SK-N-SH treated with all-trans-retinoic acid at 6 μM for 48 hours (cell line): Measurements from ENCODE around the gene HJV.

Experiments used
- ATAC-seq: fragments of 200-7000 bp; cut with Tn5 transposase; 3 replicates; pipeline ENCODE4 v1.9.1; 2020; ENCODE audit warnings: mild to moderate bottlenecking, moderate library complexity
- ARNTL ChIP-seq: fragments of 450-650 bp; formaldehyde crosslinking; IDR thresholded peaks from 2 replicates; pipeline ENCODE4 v1.5.0; 2020; ENCODE audit warnings: low read depth, mild to moderate bottlenecking, moderate library complexity, borderline replicate concordance
- CSDC2 ChIP-seq: fragments of 250-450 bp; sonication (Bioruptor Pico); IDR thresholded peaks from 2 replicates; pipeline ENCODE4 v1.5.0; 2020; ENCODE audit warnings: mild to moderate bottlenecking, moderate library complexity
- GLIS3 ChIP-seq: fragments of 250-450 bp; sonication (Bioruptor Pico); IDR thresholded peaks from 2 replicates; pipeline ENCODE4 v1.5.0; 2020; ENCODE audit warnings: mild to moderate bottlenecking, moderate library complexity
- OSR1 ChIP-seq: fragments of 250-450 bp; sonication (Bioruptor Pico); IDR thresholded peaks from 2 replicates; pipeline ENCODE4 v1.8.0; 2022; ENCODE audit warnings: moderate library complexity, mild to moderate bottlenecking, inconsistent platforms
- PPARA ChIP-seq: fragments of 250-450 bp; sonication (Bioruptor Pico); IDR thresholded peaks from 2 replicates; pipeline ENCODE4 v1.5.0; 2020; ENCODE audit warnings: mild to moderate bottlenecking, borderline replicate concordance
- SNAI2 ChIP-seq: fragments of 250-450 bp; sonication (Bioruptor Pico); IDR thresholded peaks from 2 replicates; pipeline ENCODE4 v1.5.0; 2020; ENCODE audit warnings: mild to moderate bottlenecking, moderate library complexity
- TCF4 ChIP-seq: fragments of 250-450 bp; sonication (Bioruptor Pico); IDR thresholded peaks from 2 replicates; pipeline ENCODE4 v1.8.0; 2021; ENCODE audit warnings: mild to moderate bottlenecking, moderate library complexity, borderline replicate concordance
- TOX ChIP-seq: fragments of 250-450 bp; sonication (Bioruptor Pico); IDR thresholded peaks from 2 replicates; pipeline ENCODE4 v1.8.0; 2021; ENCODE audit warnings: mild to moderate bottlenecking, moderate library complexity, borderline replicate concordance
- ZC3H10 ChIP-seq: fragments of 250-450 bp; sonication (Bioruptor Pico); IDR thresholded peaks from 2 replicates; pipeline ENCODE4 v1.5.1; 2021; ENCODE audit warnings: mild to moderate bottlenecking, moderate library complexity
- ZFP3 ChIP-seq: fragments of 250-450 bp; sonication (Bioruptor Pico); IDR thresholded peaks from 2 replicates; pipeline ENCODE4 v1.5.0; 2020; ENCODE audit warnings: mild to moderate bottlenecking, moderate library complexity
- ZFP30 ChIP-seq: fragments of 450-650 bp; formaldehyde crosslinking; IDR thresholded peaks from 2 replicates; pipeline ENCODE4 v1.5.0; 2022; ENCODE audit warnings: mild to moderate bottlenecking, moderate library complexity
- ZNF565 ChIP-seq: fragments of 450-650 bp; formaldehyde crosslinking; conservative IDR thresholded peaks from 2 replicates; pipeline ENCODE4 v1.5.0; 2020; ENCODE audit warnings: low read depth, mild to moderate bottlenecking, moderate library complexity
- ZNF70 ChIP-seq: fragments of 450-650 bp; formaldehyde crosslinking; IDR thresholded peaks from 2 replicates; pipeline ENCODE4 v1.5.0; 2020; ENCODE audit warnings: mild to moderate bottlenecking, moderate library complexity
- TF ChIP-seq, protein P1 (sequence below): fragments of 250-450 bp; sonication (Bioruptor Pico); IDR thresholded peaks from 2 replicates; pipeline ENCODE4 v1.5.1; 2020; ENCODE audit warnings: low read depth, mild to moderate bottlenecking, moderate library complexity
- TF ChIP-seq, protein P2 (sequence below): fragments of 250-450 bp; sonication (Bioruptor Pico); IDR thresholded peaks from 2 replicates; pipeline ENCODE4 v1.8.0; 2020; ENCODE audit warnings: mild to moderate bottlenecking, moderate library complexity, borderline replicate concordance
- TF ChIP-seq, protein P3 (sequence below): fragments of 250-450 bp; sonication (Bioruptor Pico); IDR thresholded peaks from 2 replicates; pipeline ENCODE4 v1.5.1; 2021; ENCODE audit warnings: mild to moderate bottlenecking, moderate library complexity
- TF ChIP-seq, protein P4 (sequence below): fragments of 250-450 bp; sonication (Bioruptor Pico); IDR thresholded peaks from 2 replicates; pipeline ENCODE4 v1.5.0; 2020; ENCODE audit warnings: mild to moderate bottlenecking, moderate library complexity
- TF ChIP-seq, protein P5 (sequence below): fragments of 250-450 bp; sonication (Bioruptor Pico); IDR thresholded peaks from 2 replicates; pipeline ENCODE4 v1.8.0; 2021; ENCODE audit warnings: low read depth, mild to moderate bottlenecking, moderate library complexity, borderline replicate concordance

HJV gene

DNA sequence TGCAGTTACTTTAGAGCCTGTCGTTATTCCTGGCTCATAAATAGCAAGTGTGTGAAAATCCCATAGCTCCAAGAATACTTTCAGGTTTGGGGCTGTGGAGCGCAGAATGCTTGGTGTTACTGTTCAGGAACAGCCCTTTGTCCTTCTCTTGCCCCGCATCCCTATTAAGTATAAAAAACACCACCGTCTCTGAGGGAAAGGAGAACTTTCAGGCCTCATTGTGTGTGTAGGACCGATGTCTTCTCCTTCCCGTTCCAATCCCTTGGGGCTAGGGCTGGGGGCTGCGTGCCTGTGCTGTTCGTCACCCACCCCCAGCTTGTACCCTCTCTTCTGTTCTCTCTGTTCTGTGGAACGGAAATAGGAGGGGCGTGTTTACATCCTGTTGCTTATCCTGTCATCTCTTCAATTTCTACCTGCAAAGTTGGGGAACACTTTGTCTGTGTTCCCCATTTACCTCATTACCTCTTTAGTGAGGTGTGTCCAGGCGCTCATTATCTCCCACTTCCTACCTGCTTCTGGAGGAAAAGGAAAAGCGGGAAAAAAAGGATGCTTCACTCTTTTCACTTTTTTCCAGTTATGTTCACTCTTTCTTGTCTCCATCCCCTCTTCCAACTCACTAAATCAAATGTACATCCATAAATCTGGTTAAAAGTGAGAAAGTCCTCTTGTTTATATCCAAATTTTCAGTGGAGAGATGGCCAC is 24.4 kb downstream of the HJV start:
- peak; percentile 8 for ATAC-seq
- TF ChIP-seq OSR1 (no peak), GLIS3 (CRISPR knock-in tag) (no peak), ZNF565 (CRISPR knock-in tag) (no peak), ZFP30 (no peak), ARNTL (CRISPR knock-in tag) (no peak)
- TF ChIP-seq, protein P1, sequence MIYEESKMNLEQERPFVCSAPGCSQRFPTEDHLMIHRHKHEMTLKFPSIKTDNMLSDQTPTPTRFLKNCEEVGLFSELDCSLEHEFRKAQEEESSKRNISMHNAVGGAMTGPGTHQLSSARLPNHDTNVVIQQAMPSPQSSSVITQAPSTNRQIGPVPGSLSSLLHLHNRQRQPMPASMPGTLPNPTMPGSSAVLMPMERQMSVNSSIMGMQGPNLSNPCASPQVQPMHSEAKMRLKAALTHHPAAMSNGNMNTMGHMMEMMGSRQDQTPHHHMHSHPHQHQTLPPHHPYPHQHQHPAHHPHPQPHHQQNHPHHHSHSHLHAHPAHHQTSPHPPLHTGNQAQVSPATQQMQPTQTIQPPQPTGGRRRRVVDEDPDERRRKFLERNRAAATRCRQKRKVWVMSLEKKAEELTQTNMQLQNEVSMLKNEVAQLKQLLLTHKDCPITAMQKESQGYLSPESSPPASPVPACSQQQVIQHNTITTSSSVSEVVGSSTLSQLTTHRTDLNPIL (CRISPR knock-in tag): no peak
- TF ChIP-seq, protein P2, sequence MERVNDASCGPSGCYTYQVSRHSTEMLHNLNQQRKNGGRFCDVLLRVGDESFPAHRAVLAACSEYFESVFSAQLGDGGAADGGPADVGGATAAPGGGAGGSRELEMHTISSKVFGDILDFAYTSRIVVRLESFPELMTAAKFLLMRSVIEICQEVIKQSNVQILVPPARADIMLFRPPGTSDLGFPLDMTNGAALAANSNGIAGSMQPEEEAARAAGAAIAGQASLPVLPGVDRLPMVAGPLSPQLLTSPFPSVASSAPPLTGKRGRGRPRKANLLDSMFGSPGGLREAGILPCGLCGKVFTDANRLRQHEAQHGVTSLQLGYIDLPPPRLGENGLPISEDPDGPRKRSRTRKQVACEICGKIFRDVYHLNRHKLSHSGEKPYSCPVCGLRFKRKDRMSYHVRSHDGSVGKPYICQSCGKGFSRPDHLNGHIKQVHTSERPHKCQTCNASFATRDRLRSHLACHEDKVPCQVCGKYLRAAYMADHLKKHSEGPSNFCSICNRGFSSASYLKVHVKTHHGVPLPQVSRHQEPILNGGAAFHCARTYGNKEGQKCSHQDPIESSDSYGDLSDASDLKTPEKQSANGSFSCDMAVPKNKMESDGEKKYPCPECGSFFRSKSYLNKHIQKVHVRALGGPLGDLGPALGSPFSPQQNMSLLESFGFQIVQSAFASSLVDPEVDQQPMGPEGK (CRISPR knock-in tag): no peak

DNA sequence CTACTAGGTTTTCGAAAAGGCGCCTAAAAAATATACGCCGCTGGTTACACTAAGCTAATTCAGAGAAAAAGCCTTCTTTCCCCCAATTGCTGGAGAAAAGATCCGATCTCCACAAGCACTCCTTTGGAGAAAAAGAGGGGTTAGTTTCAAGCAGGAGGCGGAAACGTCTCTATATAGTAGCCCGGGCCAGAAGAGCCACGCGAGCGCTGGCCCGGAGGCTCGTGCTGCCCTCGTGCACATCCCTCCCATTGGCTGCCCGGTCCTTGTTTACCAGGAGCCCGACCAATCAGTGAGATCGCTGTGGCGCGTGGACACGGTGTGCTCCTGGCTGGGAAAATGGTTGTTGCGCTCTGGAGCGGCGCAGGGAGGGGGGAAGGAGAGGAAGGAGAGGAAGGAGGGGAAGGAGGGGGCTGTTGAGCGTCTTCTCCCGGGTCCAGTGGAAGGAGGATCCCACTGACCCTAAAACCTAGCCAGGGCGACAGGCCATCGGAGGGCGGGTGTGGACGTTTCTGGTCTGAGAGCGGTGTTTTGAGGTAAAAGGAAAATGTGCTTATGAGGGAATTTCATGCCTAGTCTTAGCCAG is 25.0 kb downstream of the HJV start, which contains the start of gene TXNIP:
Gene TXNIP (minus strand): TSS at position 147 of the 583 bp plus-strand sequence. CDS start 313 bp downstream, outside the sequence.
- TF ChIP-seq OSR1 (no peak), SNAI2 (no peak), ZNF70 (CRISPR knock-in tag) (peak; percentile 84)

DNA sequence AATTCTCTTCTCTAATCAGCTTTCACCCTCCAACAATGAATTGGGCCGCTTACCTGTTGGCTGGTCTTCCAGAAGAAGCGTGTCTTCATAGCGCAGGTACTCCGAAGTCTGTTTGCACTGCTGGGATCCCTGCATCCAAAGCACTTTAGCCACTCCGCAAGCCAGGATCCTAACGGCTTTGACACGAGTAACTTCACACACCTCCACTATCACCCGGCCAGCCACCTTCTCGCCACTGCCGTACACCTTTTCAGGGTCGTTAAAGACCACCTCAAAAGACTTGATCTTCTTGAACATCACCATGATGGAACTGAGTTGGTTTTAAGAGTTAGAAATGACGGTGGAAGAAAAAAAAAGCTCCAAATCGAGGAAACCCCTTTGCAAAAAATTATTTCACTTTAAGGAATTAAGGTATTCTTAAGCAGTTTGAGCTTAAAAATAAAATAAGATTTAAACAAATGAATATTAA is 25.5 kb downstream of the HJV start:
- ATAC-seq: peak; percentile 33
- no peak for TF ChIP-seq ZFP30
- no peak for TF ChIP-seq ZNF565 (CRISPR knock-in tag)
- TF ChIP-seq ZC3H10 (CRISPR knock-in tag): no peak
- TF ChIP-seq, protein P3, sequence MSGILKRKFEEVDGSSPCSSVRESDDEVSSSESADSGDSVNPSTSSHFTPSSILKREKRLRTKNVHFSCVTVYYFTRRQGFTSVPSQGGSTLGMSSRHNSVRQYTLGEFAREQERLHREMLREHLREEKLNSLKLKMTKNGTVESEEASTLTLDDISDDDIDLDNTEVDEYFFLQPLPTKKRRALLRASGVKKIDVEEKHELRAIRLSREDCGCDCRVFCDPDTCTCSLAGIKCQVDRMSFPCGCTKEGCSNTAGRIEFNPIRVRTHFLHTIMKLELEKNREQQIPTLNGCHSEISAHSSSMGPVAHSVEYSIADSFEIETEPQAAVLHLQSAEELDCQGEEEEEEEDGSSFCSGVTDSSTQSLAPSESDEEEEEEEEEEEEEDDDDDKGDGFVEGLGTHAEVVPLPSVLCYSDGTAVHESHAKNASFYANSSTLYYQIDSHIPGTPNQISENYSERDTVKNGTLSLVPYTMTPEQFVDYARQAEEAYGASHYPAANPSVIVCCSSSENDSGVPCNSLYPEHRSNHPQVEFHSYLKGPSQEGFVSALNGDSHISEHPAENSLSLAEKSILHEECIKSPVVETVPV: no peak
- TF ChIP-seq TOX (CRISPR knock-in tag): no peak
- TF ChIP-seq TCF4 (CRISPR knock-in tag): no peak
- TF ChIP-seq, protein P4, sequence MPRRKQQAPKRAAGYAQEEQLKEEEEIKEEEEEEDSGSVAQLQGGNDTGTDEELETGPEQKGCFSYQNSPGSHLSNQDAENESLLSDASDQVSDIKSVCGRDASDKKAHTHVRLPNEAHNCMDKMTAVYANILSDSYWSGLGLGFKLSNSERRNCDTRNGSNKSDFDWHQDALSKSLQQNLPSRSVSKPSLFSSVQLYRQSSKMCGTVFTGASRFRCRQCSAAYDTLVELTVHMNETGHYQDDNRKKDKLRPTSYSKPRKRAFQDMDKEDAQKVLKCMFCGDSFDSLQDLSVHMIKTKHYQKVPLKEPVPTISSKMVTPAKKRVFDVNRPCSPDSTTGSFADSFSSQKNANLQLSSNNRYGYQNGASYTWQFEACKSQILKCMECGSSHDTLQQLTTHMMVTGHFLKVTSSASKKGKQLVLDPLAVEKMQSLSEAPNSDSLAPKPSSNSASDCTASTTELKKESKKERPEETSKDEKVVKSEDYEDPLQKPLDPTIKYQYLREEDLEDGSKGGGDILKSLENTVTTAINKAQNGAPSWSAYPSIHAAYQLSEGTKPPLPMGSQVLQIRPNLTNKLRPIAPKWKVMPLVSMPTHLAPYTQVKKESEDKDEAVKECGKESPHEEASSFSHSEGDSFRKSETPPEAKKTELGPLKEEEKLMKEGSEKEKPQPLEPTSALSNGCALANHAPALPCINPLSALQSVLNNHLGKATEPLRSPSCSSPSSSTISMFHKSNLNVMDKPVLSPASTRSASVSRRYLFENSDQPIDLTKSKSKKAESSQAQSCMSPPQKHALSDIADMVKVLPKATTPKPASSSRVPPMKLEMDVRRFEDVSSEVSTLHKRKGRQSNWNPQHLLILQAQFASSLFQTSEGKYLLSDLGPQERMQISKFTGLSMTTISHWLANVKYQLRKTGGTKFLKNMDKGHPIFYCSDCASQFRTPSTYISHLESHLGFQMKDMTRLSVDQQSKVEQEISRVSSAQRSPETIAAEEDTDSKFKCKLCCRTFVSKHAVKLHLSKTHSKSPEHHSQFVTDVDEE (CRISPR knock-in tag): no peak

More for the DNA sequence above, 25.0 kb downstream of the HJV start, which contains the start of gene TXNIP:
- peak; percentile 99 for ATAC-seq

DNA sequence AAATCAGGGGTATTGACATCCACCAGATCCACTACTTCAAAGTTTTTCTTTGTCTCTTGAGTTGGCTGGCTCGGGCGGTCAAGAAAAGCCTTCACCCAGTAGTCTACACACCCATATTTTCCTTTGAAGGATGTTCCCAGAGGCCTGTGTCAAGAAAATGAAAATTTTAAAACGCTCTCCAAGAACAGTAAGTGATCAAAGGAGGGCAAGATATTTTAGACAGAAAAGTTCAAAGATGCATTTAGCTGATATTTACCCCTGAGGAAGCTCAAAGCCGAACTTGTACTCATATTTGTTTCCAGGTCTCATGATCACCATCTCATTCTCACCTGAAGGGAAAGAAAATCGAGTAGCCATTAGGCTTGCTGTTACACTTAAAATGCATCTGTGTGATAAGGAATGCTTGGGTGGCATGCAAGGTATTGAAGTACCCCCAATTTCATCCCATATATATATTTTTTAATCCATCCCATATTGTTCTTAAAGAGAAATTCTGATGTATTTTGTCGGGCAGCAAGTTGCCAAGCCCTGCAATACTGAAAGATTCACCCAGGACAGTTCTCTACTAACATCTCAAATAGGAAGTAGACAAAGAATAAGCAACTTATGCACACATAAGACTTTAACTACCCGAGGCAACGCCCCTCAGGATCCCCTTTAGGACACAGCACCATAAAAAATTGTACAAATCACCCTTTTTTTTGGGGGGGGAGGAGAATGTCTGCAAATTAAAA is 26.2 kb downstream of the HJV start:
- ATAC-seq: no peak
- TF ChIP-seq TCF4 (CRISPR knock-in tag) (no peak), TOX (CRISPR knock-in tag) (no peak), CSDC2 (CRISPR knock-in tag) (no peak), ZFP3 (no peak), PPARA (CRISPR knock-in tag) (no peak), ZFP30 (no peak), SNAI2 (no peak), ARNTL (CRISPR knock-in tag) (no peak)
- TF ChIP-seq, protein P4 (CRISPR knock-in tag): no peak
- TF ChIP-seq, protein P3: no peak
- TF ChIP-seq, protein P5, sequence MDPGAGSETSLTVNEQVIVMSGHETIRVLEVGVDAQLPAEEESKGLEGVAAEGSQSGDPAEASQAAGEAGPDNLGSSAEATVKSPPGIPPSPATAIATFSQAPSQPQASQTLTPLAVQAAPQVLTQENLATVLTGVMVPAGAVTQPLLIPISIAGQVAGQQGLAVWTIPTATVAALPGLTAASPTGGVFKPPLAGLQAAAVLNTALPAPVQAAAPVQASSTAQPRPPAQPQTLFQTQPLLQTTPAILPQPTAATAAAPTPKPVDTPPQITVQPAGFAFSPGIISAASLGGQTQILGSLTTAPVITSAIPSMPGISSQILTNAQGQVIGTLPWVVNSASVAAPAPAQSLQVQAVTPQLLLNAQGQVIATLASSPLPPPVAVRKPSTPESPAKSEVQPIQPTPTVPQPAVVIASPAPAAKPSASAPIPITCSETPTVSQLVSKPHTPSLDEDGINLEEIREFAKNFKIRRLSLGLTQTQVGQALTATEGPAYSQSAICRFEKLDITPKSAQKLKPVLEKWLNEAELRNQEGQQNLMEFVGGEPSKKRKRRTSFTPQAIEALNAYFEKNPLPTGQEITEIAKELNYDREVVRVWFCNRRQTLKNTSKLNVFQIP: no peak
